ENCODE measurements around the gene ISG20.

ISG20 gene

DNA sequence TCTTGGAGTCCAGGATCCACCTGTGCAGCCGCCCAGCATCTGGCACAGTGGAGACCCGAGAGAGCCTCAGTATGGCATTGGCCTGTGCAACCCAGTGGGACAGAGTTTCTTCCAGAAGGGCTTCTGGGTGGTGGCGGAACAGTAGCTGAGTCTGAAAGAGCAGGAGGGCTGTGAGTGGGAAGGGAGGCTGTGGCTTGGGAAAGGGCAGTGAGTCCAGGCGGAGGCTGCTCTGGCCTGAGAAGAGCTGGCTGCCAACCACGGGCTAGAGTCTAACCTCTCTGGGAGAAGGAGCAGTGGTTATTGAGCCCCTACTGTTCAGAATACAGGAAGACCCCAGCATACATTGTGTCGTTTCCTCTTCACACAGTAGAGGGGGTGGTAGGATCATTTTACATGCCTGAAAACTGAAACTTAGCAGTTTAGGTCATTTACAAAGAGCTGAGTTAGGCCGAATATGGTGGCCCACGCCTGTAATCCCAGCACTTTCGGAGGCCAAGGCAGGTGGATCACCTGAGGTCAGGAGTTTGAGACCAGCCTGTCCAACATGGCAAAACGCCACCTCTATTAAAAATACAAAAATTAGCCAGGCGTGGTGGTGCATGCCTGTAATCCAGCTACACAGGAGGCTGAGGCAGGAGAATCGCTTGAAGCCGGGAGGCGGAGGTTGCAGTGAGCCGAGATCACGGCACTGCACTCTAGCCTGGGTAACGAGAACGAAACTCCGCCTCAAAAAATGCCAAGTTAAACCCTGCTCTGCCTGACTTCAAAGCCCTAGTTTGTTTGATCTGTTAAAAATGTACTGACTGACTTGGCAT lies 14.5 kb upstream of the ISG20 start:
- peak; percentile 64 for DNase-seq (ENCODE audit: low read depth)
- TF ChIP-seq, protein P1, sequence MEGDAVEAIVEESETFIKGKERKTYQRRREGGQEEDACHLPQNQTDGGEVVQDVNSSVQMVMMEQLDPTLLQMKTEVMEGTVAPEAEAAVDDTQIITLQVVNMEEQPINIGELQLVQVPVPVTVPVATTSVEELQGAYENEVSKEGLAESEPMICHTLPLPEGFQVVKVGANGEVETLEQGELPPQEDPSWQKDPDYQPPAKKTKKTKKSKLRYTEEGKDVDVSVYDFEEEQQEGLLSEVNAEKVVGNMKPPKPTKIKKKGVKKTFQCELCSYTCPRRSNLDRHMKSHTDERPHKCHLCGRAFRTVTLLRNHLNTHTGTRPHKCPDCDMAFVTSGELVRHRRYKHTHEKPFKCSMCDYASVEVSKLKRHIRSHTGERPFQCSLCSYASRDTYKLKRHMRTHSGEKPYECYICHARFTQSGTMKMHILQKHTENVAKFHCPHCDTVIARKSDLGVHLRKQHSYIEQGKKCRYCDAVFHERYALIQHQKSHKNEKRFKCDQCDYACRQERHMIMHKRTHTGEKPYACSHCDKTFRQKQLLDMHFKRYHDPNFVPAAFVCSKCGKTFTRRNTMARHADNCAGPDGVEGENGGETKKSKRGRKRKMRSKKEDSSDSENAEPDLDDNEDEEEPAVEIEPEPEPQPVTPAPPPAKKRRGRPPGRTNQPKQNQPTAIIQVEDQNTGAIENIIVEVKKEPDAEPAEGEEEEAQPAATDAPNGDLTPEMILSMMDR (conservative IDR thresholded peaks at IDR 0.05; ENCODE audit: control insufficient read depth, insufficient read depth, low read depth, low read length), result peak; percentile 40
- H3K4me3 ChIP-seq (ENCODE audit: control insufficient read depth, low read depth, low read length), result peak overlapping the region; percentile 79

DNA sequence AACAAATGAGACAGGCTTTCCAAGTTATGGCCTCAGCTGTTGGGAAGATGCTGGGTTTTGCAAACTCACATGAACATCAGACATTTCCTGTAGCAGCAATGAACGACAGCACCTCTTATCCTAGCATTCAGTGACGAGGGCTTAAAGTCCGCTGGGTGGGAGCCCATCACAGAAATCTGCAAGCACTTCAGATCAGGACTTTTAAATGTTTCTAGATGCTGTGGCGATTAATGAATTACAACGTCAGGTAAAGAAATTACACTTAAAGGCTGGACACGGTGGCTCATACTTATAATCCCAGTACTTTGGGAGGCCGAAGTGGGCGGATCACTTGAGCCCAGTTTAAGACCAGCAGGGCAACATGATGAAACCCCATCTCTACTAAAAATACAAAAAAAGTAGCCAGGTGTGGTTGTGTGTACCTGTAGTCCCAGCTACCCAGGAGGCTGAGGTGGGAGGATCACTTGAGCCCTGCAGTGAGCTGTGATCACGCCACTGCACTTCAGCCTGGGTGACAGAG lies 13.8 kb upstream of the ISG20 start:
- DNase-seq (ENCODE audit: low read depth), result no peak
- TF ChIP-seq, protein P1 (conservative IDR thresholded peaks at IDR 0.05; ENCODE audit: control insufficient read depth, insufficient read depth, low read depth, low read length), result no peak
- peak overlapping the region; percentile 7 for H3K4me3 ChIP-seq (ENCODE audit: control insufficient read depth, low read depth, low read length)

DNA sequence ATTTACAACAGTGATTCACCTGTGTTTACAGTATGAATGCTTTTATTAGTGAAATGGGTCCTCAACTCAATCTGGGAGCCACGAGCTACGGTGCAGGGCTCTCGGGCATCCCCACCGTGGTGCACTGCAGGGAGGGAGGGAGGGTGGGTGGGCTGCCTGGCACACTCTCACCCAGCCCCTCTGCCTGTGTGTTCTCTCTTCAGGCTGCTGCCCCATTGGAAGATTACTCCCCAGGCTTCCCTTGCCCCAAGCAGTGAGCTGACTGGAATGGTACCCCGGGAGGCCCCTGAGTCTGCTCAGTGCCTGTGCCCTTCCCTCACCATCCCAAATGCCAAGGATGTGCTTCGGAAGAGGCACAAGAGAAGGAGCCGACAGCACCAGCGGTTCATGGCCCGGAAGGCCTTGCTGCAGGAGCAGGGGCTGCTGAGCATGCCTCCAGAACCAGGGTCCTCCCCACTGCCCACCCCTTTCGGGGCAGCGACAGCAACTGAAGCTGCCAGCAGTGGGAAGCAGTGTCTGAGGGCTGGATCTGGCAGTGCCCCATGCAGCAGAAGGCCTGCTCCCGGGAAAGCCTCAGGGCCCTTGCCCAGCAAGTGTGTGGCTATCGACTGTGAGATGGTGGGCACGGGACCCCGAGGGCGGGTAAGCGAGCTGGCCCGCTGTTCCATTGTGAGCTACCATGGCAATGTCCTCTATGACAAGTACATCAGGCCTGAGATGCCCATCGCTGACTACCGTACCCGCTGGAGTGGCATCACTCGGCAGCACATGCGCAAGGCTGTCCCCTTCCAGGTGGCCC lies 12.7 kb upstream of the ISG20 start:
- TF ChIP-seq, protein P1 (conservative IDR thresholded peaks at IDR 0.05; ENCODE audit: control insufficient read depth, insufficient read depth, low read depth, low read length), result no peak

DNA sequence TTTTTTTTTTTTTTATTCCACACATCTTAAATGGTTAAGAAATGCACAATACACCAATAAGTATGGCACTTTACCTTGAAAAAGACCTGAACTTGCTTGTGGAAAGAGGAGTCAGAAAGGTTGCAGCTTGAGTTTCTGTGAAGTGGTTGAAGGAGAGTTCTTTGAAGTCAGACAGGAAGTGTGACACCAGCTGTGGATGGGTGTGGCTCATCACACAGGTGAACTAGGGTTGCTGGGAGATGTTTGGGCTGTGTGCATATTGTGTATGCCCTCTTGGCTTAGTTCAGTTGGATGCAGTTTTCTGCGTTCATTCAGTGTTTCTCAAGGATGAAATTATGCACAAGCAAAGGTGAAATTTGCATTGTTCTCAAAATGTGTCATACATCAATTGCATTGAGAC lies 11.4 kb upstream of the ISG20 start:
- DNase-seq (ENCODE audit: low read depth), result no peak
- TF ChIP-seq, protein P1 (conservative IDR thresholded peaks at IDR 0.05; ENCODE audit: control insufficient read depth, insufficient read depth, low read depth, low read length), result no peak
- H3K4me3 ChIP-seq (ENCODE audit: control insufficient read depth, low read depth, low read length), result no peak overlapping the region

More for the DNA sequence above, 12.7 kb upstream of the ISG20 start:
- no peak for DNase-seq (ENCODE audit: low read depth)
- H3K4me3 ChIP-seq (ENCODE audit: control insufficient read depth, low read depth, low read length), result no peak overlapping the region

DNA sequence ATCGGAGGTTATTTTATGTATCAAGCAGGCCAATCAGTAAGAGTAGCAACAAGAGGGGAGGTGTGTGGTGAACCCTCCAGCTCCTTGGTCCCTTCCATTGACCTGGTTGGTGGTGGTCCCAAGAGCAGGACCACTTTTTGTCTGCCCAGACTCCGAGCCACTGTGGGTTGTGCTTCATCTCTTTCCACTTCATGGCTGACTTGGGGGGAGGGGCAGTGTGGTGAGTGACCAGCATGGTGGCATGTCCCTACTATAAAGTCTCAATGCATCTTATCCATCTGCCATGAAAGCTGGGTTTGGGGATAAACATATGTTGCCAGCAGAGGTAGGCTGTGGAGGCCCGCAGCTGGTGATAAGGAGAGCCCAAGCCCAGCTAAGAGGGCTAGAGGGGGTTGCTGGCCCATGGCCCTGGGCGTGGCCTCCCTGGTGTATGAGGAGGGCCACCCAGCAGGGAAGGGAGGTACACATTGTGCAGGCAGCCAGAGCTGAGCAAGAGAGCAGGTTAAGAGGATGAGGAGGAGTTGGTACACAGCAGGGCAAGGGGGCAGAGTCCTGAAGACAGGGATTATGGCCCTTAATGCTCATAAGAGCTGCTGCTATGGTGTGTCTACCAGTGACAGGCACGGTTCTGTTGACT lies 10.7 kb upstream of the ISG20 start:
- no peak overlapping the region for H3K4me3 ChIP-seq (ENCODE audit: control insufficient read depth, low read depth, low read length)
- DNase-seq (ENCODE audit: low read depth), result no peak
- TF ChIP-seq, protein P1 (conservative IDR thresholded peaks at IDR 0.05; ENCODE audit: control insufficient read depth, insufficient read depth, low read depth, low read length), result no peak

DNA sequence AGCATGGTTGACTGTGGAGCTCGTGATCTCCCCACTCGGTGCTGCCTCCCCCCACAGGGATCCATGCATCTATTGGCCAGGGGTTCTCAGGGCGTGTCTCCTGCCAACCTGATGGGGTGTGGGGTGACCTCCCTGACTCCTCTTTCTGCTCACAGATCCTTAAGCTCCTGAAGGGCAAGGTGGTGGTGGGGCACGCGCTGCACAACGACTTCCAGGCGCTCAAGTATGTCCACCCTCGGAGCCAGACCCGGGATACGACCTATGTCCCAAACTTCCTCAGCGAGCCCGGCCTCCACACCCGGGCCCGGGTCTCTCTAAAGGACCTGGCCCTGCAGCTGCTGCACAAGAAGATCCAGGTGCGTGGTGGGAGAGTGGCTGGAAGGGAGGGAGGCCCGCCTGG lies 9.7 kb upstream of the ISG20 start:
- DNase-seq (ENCODE audit: low read depth), result no peak
- no peak overlapping the region for H3K4me3 ChIP-seq (ENCODE audit: control insufficient read depth, low read depth, low read length)
- TF ChIP-seq, protein P1 (conservative IDR thresholded peaks at IDR 0.05; ENCODE audit: control insufficient read depth, insufficient read depth, low read depth, low read length), result no peak
